NCI-H748 (cell line): Measurements from ENCODE around the gene CAMK4.

ENCODE experiments used
- DNase-seq: peaks from one replicate; lab custom pipeline; 2025; ENCODE audit not compliant: unreplicated experiment; lab: John Stamatoyannopoulos, UW

Gene CAMK4

DNA sequence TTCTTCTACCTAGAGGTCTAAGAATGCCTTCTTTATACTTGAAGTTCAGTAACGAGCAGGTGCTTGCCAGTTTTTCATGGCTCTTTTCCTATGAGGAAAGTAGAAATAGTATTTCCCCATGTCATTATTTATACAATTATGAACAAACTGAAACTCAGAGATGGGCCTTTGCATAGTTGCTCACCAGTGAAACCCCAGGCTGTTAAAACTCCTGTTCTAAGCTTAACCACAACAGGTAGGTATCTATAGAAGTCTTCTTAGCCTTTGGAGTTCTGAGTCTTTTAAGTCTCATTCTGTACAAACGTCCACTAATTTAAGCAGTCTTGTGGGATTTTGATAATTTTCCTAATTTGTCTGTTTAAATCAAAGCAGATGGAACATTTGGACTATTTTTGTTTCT lies 198.1 kb downstream of the CAMK4 start:
- DNase-seq, result no peak

DNA sequence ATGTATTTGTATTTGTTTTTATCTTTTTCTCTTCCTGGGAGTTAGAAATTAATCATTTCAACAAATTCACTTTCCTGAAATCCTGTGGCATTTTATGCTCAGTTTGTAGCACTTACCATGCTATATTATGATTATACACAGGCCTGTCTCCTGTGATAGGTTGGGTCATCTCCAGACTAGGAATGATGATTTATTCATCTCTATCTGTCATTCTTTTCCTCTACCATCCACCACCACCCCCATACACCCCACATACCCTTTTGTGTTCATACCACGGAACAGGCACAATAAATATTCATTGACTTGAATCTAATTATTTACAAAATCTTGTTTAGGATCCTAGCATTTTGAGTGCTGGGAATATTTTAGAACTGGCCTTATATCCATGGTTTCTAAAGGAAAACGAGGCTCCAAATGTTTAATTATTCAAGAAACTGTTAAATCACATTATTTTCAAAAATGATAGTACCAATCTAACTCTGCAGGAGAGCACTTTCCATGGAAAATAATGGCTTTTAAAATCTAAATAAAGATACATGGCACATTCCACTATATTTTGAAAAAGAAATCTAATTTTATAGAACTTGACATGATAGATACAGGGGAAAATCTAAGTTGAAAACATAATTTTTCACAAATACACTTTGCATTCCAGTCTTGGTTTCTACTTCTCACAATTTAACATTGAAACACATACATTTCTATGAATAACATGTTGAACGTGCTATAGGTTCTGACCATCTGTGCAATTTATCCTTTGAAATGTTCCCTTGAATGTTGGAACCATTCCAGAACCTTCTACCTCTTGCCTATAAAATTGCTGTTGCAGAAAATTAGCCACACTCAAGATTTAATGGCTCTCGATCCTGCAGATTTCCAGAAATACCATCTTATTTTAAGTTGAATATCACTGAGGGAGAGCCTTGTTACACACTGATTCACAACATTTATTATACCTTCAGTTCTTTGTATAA lies 198.8 kb downstream of the CAMK4 start:
- peak; percentile 10 for DNase-seq

DNA sequence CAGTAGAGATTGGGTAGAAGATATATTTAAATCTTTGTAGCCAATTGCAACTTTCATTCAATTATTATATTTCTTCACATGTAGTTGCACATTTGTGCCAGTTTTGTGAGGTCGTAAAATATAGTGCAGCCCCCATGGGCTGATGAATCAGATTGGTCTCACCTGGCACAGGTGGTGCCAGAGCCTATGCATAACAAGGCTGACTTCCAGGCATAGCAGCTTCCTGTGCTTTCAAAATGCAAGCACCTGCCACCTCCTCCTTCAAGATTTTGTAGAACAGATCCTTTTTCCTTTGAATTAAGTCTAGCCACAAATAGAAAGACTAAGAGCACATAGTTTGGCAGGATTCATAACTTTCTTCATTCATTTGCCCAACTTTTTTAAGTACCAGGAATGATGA lies 201.0 kb downstream of the CAMK4 start:
- DNase-seq, result no peak

DNA sequence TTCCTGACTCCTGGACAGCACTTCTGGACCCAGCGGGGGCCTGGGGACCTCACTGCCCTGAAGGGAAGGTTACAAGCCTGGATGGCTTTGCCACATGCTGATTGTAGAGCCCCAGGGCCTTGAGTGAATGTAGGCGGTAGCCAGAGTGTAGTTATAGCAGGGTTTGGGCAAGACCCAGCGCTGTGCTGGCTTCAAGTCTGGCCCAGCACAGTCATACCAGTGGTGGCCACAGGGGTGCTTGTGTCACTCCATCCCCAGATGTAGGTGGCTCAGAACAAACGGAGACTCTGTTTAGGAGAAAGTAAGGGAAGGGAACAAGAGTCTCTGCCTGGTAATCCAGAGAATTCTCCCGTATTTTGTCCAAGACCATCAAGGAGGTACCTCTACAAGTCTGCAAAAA lies 203.6 kb downstream of the CAMK4 start:
- no peak for DNase-seq

DNA sequence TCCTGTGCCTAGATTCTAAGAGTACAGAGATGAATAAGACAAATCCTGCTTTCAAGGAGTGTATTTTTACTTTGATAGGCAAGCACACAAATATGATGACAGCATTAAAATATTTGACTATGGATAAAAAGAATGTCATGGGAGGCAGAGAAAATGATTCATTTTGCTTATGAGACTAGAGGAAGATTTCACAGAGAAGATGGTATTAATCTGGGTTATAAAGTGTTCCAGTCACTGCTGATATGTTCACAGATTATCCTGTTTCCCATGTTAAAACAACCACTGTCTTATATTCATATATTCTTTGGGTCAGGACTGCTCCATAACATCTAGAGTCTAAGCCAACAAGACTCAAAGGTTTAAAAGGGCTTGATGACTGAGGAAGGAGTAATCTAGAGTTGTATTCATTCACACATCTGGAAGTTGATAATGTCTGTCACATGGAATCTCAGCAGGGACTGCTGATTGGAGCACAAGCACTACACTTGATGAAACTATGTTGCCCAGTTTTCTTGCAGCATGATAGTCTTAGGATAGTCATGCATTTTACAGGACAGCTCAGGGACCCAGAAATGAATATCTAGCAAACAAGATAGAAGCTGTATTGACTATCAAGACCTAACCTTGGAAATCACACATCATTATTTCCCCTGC lies 208.8 kb downstream of the CAMK4 start:
- DNase-seq, result no peak

DNA sequence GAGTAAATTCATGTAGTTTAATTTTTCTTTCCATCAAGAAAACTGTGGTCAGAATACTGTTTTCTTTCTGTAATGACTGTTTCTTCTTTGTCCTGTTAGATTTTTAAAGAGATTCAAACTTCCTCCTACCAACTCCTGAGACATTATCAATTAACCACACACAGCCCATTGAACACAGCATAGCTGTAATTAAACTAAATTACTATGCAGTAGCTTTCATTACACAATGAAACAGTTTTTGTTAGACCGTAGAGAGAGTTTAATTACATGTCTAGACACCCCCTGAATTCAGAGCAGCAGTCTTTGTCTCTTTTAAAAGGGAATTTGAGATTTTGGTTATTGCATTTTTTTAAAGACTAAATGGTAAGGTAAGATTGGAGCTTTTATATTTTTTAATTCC lies 210.6 kb downstream of the CAMK4 start:
- DNase-seq, result peak; percentile 68

DNA sequence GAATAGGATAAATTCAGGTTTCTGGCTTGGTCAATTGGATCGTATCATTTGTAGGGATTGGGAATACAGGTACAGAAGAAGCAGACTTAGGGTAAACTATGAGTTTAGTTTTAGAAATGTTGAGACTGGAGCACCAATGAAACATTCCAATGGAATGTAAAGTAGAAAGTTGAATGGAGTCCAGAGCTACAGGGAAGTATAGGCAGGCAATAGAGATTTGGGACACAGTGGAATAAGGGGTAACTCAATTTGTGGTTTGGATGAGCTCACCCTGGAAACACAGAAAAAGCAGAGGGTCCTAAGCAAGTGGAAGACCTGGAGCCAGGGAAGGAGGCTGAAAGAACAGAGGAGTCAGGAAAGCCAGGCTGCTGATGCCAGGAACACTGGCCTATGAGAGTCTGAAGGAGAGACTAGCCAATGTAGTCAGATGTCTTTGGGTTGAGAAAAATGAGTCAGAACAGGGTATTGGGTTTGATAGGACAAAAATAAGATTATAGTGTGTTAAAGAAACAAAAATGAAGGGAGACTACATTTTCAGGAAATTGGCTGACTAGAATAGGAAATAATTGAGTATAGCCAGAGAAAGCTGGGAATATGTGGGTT lies 215.4 kb downstream of the CAMK4 start:
- no peak for DNase-seq

DNA sequence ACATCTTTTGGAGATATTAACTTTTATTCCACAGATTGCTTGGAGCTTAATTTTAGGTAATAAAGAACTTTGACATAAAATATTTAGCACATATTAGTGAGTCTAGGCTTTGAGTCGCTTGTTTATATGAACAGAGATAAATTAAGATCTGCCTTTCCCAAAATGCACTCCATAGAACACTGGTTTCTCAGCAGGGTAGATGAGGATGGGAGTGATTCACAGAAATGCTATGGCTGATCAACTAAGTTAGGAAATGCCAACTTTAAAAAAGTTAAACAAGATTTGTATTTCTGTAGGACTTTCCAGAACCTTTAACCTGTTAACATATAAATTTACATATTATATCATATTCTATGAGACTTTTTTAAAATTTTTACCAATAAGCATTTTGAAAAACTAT lies 222.9 kb downstream of the CAMK4 start:
- no peak for DNase-seq

DNA sequence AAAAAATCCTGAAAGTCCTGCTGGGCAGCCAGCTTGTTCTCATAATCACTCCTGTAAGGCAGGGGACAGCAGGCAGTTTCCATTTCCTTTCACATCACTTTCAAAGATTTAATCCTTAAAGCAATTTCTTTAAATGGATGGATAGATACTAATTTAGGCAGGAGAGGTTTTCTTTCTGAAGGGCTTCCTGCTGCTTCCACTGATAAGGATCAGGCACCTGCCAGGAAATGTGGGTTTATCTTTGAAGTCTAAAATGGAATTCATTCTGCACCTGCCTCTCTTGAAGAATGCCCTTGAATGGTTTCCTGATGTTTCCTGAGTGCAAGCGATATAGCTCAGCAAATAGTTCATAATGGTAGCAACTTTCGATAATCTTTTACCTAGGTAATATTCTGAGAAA lies 223.6 kb downstream of the CAMK4 start:
- peak; percentile 78 for DNase-seq

DNA sequence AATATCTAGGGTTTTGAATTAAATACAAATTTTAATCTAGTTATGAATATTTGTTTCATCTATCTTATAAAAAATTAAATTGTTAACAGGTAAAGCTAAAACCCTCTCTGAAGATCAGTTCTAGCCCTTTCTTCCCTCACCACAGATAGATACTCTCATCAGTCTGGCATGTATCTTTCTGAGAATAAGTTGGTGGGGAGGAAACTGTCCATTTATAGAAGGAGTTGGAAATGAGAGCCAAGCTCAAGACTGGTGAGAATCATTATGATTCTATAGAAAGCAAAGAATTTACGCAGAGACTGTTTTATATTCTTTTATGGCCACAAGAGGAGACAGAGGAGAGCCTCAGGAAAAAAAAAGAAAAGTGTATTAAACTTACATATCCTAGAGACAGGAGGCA lies 229.1 kb downstream of the CAMK4 start:
- no peak for DNase-seq

DNA sequence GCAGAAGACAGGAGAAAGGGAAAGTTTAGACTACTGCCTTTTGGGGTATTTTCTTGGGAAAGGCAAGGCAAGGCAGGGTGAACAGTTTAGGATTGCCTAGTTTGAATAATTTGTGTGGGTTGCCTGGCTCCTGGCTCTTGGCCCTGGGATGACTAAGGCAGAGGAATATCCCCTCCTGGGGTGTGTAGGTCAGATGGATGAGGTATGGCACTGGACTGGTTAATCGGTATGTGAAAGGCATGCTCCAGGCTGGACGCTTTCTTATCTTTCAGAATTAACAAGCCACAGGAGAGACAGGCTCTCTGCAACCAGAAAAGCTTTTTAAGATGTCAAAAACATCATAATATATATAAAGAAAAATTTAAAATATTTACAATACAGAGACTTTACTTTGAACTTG lies 229.6 kb downstream of the CAMK4 start:
- peak; percentile 69 for DNase-seq

DNA sequence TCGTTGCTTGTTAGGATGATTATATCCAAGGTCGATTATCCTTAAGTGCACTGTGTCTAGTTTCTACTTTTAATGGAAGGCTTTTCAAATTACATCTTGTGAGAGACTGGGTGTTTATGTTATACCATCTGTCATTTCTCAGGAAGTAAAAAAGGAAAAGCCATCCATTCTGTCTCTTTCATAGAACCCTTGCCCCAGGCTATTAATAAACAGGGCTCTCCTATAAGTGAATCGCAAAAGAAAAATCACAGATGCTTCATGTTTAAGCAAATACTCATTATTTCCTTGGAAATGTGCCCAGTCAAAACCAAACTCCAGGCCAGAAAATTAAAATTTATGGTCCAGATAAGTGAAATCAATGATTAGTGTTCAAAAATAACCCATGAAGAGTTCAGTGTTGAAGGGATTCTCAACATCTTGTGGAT lies 230.0 kb downstream of the CAMK4 start:
- DNase-seq, result peak; percentile 91

DNA sequence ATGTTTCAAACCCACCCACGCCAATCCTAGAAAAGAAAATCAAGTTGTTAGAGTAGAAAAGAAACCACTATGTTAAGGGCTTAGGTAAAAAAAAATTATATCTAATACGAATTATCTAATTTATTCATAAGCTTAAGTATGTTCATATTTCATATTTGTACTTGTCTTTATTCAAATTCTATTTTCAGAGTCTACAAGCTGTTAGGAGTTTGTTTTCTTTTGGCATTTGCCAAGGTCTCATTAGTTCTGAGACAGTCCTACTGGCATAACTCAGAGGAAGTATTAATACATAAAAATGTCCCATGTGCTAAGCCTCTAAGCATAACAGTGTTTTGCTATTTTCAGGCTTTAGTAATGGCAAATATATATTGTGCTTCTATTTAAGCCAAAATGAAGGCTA lies 230.6 kb downstream of the CAMK4 start:
- DNase-seq, result no peak

DNA sequence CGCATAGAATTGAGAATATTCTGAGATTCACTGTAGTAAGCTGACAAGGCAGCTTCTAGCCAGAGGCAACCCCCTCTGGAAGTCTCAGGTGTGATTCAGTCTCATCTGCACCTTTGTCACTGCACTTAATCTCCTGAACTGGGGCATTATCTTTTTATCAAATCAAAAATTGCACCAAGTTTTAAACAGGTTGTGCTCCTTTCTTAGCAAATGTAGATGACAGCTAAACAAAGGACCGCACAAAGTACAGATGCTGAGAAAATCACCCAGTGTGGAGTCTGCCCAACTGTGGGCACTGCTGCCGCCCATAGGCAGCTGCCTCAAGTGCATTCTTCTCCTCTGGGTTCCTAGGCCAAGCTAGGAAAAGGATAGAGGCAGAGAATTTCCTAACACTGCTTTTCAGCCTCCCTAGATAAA lies 237.1 kb downstream of the CAMK4 start:
- DNase-seq, result peak; percentile 83

DNA sequence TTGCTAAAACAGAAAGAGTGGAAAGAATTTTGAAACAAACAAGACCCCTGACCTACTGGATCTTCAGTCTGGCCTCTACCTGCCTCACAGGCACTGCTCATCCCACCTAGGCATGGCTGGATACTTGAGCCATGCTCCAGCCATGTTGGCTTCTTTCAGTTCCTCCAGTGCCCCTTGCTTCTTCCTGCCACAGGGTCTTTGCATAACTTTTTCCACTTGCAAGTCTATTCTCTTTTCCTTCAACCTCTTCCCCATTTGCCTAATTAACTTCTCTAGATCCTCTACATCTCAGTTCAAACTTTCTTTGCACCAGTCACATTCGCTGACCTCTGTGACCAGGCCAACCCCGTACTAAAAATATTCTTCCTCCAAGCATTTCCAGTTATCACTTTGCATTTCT lies 237.8 kb downstream of the CAMK4 start:
- DNase-seq, result no peak

DNA sequence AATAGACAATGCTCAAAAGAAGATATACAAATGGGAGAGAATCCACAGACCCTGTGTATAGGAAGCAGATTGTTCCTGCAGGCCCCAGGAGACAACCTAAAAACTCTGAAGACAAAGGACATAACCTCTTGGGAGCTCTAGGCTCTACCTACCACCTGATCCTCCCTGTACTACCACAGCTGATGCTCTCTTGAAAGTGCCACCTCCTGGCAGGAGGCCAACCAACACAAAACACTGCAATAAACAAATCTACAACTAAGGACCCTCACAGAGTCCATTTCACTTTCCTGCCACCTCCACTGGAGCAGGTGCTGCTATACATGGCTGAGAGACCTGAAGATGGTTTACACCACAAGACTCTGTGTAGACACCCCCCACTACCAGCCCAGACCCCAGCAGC lies 239.1 kb downstream of the CAMK4 start:
- peak; percentile 86 for DNase-seq

DNA sequence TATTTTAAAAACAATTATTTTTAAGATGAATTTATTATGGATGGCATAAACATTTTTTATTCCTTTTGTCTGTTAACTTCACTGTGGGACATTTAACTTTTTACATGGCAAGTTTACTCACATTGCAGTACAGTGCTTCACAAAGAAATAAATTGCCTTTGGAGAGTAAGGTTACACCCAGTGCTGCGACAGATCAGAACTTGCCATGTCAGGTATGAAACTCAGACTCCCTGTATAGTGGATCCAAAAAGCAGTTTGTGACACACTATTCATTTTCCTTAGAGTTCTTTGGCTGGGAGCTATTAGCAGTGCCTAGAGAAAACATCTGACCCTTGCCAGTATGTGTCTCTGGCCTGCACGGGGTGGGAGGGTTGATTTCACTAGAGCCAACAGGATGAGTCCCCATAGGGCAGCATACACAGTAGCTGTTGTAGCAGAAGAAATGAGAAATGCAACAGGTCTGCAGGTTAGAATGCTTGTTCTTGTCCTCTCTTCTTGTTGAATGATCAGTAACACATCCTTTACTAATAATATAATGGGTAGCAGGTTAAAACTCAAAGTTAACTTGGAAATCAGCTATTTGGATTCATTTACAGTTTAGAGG lies 245.2 kb downstream of the CAMK4 start:
- no peak for DNase-seq

DNA sequence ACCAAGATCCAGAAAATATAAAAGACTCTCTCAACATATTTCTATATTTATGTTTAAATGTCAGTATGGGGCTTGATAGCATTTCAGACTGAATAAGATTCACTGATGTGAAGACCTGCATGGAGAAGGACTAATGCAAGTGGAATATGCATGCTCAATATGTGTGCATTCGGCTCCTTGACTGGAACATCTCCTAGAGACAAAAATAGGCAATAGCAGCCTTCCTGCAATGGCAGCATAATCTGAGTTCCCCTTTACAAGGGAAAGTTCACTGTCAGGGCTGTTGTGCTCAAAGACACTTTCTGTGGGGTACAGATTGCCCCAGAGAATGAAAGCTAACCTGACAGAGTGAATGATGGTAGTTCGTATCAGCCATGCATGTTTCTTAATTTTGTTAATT lies 245.7 kb downstream of the CAMK4 start:
- no peak for DNase-seq

DNA sequence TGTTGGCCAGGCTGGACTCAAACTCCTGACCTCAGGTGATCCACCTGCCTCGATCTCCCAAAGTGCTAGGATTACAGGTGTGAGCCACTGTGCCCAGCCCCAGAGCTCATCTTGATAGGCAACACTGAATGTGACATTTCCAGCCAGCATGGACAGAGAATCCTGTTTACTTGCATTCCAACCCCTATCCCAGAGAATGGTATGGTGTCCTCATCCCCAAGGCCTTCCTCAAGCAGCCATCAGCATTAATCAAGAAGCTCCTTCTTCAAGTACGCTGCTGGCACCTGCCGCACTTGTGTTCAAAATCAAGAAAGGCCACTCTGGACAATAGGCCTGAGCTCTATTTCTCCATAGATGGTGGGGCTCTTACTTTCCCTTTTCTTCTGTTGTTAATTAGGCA lies 247.9 kb downstream of the CAMK4 start:
- DNase-seq, result no peak

DNA sequence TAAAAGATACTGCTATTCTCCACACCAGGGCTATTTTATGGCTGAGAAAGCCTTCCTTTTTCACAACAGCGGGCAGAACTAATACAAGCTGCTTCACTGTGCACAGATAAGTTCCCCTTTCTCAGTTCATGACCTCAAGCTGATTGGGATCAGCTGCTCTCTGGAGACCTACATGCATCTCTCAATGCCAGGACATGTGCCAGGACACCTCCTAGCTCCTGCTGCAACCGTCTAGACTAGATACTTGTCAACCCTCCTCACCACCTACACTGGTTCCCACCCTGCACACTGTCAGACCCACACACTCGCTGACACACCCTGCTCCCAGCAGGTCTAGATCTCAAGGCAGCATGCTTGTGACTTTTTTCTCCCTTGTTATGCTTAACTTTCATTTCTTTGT lies 248.4 kb downstream of the CAMK4 start:
- no peak for DNase-seq

DNA sequence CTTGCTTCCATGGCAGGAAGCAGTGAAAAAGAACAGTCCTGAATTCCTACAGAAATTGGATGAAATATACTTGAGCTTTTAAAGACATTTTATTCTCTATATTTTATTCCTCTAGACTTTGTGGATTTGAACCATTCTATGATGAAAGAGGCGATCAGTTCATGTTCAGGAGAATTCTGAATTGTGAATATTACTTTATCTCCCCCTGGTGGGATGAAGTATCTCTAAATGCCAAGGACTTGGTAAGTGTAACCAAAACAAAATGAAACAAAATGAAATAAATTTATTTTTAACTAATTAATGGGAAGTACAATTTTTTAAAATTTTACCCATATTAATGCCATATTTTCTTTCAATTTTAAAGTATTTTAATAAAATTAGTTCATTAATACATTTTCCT lies 254.1 kb downstream of the CAMK4 start:
- peak; percentile 6 for DNase-seq

DNA sequence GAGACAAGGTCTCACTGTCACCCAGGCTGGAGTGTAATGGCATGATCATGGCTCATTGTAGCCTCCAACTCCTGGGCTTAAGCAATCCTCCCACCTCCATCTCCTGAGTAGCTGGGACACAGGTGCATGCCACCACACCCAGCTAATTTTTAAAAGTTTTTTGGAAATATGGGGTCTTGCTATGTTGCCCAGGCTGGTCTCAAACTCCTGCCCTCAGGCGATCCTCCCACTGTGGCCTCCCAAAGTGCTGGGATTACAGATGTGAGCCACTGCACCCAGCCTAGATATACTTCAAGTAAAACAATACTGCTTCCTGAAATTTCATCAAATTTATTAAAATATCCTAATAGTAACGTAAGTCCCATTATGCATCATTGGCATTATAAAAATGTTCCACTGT lies 254.7 kb downstream of the CAMK4 start:
- no peak for DNase-seq
